ENCODE data around the gene CPA2.
"Not testable (repeated sequence)": the region's sequence is repeated elsewhere in the genome, so short reads cannot be mapped to it uniquely, and the experiment has no call there.

Gene CPA2

DNA sequence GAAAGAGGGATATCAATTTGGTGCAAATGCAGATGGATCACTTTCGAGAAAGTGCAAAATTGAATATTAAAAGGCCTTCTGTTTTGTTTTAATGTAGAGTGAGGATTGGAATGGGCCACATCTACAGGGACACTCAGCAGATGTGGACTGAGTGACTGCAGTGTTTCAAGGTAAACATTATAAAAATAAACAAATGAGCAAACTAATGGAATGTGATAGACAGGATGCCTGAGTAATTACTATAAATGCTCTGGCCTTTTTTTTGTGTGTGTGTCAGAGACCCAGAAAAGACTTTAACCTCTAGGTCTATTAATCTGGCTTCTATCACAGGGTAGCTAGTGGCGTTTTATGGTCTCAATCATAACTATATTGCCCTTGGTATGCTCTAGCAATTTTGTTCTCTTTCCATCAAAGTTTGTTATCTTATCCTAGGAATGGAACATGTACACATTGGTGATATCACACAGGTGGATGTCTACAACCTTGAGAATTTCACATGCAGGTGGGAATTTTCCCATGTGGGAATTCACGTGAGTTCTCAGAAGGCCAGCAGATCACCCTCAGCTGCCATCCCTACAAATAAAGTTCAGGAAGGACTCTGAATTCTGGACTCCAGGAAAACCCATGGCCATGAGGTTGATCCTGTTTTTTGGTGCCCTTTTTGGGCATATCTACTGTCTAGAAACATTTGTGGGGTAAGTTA, at the start of gene CPA2:
CPA2 (plus strand) TSS at position 606 of the 703 bp plus-strand sequence; CDS start at position 625, 19 bp downstream.
- DNase-seq (ENCODE audit: low read depth) = no peak
- TF ChIP-seq, protein P1, sequence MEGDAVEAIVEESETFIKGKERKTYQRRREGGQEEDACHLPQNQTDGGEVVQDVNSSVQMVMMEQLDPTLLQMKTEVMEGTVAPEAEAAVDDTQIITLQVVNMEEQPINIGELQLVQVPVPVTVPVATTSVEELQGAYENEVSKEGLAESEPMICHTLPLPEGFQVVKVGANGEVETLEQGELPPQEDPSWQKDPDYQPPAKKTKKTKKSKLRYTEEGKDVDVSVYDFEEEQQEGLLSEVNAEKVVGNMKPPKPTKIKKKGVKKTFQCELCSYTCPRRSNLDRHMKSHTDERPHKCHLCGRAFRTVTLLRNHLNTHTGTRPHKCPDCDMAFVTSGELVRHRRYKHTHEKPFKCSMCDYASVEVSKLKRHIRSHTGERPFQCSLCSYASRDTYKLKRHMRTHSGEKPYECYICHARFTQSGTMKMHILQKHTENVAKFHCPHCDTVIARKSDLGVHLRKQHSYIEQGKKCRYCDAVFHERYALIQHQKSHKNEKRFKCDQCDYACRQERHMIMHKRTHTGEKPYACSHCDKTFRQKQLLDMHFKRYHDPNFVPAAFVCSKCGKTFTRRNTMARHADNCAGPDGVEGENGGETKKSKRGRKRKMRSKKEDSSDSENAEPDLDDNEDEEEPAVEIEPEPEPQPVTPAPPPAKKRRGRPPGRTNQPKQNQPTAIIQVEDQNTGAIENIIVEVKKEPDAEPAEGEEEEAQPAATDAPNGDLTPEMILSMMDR (IDR thresholded peaks at IDR 0.05; ENCODE audit: low read depth, low read length, missing control alignments) = no peak
- H3K4me3 ChIP-seq (ENCODE audit: low read depth, low read length) = no peak within 1 kb of the TSS

DNA sequence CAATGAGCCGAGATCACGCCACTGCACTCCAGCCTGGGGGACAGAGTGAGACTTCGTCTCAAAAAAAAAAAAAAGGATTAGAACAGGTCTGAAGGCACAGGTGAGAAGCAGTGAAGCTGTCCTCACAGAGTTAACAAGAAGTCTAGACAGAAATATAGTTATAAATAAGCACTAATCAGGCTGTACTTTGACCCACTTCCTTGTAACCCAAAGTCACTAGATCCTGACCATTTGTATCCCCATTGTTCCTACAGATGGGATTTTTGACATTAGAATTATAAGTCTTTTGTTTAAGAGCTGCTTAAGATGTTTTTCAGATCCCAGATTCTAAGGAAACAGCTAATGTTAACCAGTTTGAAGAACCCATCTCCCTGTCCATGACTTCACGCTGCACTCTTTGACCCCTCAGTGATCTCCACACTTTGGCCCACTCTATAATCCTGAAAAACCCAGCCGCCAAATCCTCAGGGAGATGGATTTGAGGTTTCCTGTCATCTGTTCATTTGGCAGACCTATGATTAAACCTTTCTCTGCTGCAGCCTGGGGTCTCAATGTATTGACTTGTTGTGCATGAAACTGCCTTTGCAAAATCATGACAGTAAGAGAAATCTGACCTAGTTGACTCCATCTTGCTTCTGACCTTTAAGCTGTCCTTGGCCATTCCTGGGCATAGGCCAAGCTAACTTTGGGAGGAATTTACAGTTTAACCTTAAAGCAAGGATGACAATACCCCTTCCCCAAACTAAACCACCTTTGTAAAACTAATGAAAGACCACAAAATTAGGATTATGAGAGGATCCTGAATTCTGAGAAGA, 47.6 kb upstream of the CPA2 start:
- TF ChIP-seq, protein P1 (IDR thresholded peaks at IDR 0.05; ENCODE audit: low read depth, low read length, missing control alignments) = no peak
- no peak overlapping the region for H3K4me3 ChIP-seq (ENCODE audit: low read depth, low read length)
- no peak for DNase-seq (ENCODE audit: low read depth)

GRCh38 chr7:130219871-130220270, 46.8 kb upstream of the CPA2 start:
- no peak for DNase-seq (ENCODE audit: low read depth)
- TF ChIP-seq, protein P1 (IDR thresholded peaks at IDR 0.05; ENCODE audit: low read depth, low read length, missing control alignments) = no peak
- H3K4me3 ChIP-seq (ENCODE audit: low read depth, low read length) = no peak overlapping the region

DNA sequence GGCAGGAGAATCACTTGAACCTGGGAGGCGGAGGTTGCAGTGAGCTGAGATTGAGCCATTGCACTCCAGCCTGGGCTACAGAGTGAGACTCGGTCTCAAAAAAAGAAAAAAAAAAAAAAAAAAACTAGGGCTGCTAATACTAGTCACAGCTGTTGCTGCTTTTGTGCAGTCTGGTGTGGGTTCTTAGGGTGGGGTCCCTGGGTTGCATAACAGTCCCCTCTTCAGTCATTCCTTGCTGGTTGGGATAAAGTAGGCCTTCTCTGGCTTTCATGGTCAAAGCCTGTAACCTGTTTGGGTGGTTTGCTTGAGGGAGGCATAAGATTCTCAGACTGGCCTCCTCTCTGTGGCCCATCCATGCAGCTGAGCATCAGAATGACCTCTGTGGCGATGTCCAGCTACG, 44.9 kb upstream of the CPA2 start:
- no peak overlapping the region for H3K4me3 ChIP-seq (ENCODE audit: low read depth, low read length)
- DNase-seq (ENCODE audit: low read depth) = no peak
- TF ChIP-seq, protein P1 (IDR thresholded peaks at IDR 0.05; ENCODE audit: low read depth, low read length, missing control alignments) = no peak

GRCh38 chr7:130223646-130224045, 43.0 kb upstream of the CPA2 start:
- no peak overlapping the region for H3K4me3 ChIP-seq (ENCODE audit: low read depth, low read length)
- DNase-seq (ENCODE audit: low read depth) = no peak
- TF ChIP-seq, protein P1 (IDR thresholded peaks at IDR 0.05; ENCODE audit: low read depth, low read length, missing control alignments) = no peak

GRCh38 chr7:130224210-130224609, 42.5 kb upstream of the CPA2 start:
- no peak for DNase-seq (ENCODE audit: low read depth)
- TF ChIP-seq, protein P1 (IDR thresholded peaks at IDR 0.05; ENCODE audit: low read depth, low read length, missing control alignments) = no peak

DNA sequence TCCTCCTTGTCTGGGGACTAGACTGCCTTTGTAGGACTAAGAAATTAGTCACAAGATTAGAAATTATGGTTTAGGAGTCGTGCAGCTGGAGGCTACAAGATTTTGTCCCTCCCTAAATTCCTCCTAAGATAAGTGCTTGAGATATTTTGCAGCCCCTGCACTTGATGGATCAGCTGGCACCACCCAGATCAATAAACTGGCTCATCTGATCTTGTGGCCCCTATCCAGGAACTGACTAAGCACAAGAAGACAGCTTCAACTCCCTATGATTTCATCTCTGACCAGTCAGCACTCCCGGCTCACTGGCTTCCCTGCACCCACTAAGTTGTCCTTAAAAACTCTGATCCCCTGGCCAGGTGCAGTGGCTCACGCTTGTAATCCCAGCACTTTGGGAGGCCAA, 41.7 kb upstream of the CPA2 start:
- H3K4me3 ChIP-seq (ENCODE audit: low read depth, low read length); DNase-seq (ENCODE audit: low read depth): not testable (repeated sequence)

More at GRCh38 chr7:130224210-130224609, 42.5 kb upstream of the CPA2 start:
- no peak overlapping the region for H3K4me3 ChIP-seq (ENCODE audit: low read depth, low read length)
